HepG2 (cell line): Measurements from ENCODE around the gene HSD17B11. TPM values are rescaled to one million over a fixed set of nuclear protein-coding genes. Genes with fewer than 3 reads are reported as not detected.

ENCODE experiments used
- ARNT2 ChIP-seq: sonication (generic); formaldehyde crosslinking; IDR thresholded peaks from 2 replicates; pipeline ENCODE4 v1.8.0; 2022; ENCODE audit warnings: mild to moderate bottlenecking, low read depth, missing genetic modification reagents, moderate library complexity
- ATF7-NPFF ChIP-seq: sonication (generic); formaldehyde crosslinking; IDR thresholded peaks from 2 replicates; pipeline ENCODE4 v1.8.1; 2023; ENCODE audit warnings: mild to moderate bottlenecking, low read depth, missing genetic modification reagents, moderate library complexity
- CREB1 ChIP-seq, 2 experiments: fragments of 450-650 bp in 1 of 2; IDR thresholded peaks; 2 replicates each; pipeline ENCODE4 v1.6.1; 2016 to 2017; ENCODE audit warnings: control low read depth in 1 of 2, mild to moderate bottlenecking in 1 of 2, missing compliant biosample characterization in 1 of 2, missing genetic modification characterization in 1 of 2
- E2F2 ChIP-seq: sonication (generic); formaldehyde crosslinking; IDR thresholded peaks from 2 replicates; pipeline ENCODE4 v1.4.0; 2020; ENCODE audit warnings: missing genetic modification reagents, borderline replicate concordance
- HIC2 ChIP-seq: sonication (generic); formaldehyde crosslinking; IDR thresholded peaks from 2 replicates; pipeline ENCODE4 v1.9.0; 2022; ENCODE audit warnings: low read depth, missing genetic modification reagents
- HOXA3 ChIP-seq: sonication (generic); formaldehyde crosslinking; IDR thresholded peaks from 2 replicates; pipeline ENCODE4 v1.5.0; 2020; ENCODE audit warnings: missing genetic modification reagents
- KAT7 ChIP-seq: IDR thresholded peaks from 2 replicates; pipeline ENCODE4 v1.6.1; 2018; ENCODE audit warnings: borderline replicate concordance, missing compliant biosample characterization
- NR2C2 ChIP-seq: sonication (generic); formaldehyde crosslinking; IDR thresholded peaks from 2 replicates; pipeline ENCODE4 v1.4.0; 2020; ENCODE audit warnings: missing genetic modification reagents, mild to moderate bottlenecking, moderate library complexity, borderline replicate concordance
- NR2F6 ChIP-seq, 2 experiments: IDR thresholded peaks; 2 replicates each; pipeline ENCODE4 v1.6.1; 2016; ENCODE audit warnings: antibody characterized with exemption in 1 of 2, mild to moderate bottlenecking in 1 of 2
- SMYD3 ChIP-seq: sonication (generic); formaldehyde crosslinking; IDR thresholded peaks from 2 replicates; pipeline ENCODE4 v1.8.1; 2023; ENCODE audit warnings: mild to moderate bottlenecking, missing genetic modification reagents
- SRY ChIP-seq: sonication (generic); formaldehyde crosslinking; IDR thresholded peaks from 2 replicates; pipeline ENCODE4 v1.8.0; 2022; ENCODE audit warnings: mild to moderate bottlenecking, missing genetic modification reagents
- ZBTB38 ChIP-seq: sonication (generic); formaldehyde crosslinking; IDR thresholded peaks from 2 replicates; pipeline ENCODE4 v1.5.1; 2020; ENCODE audit warnings: mild to moderate bottlenecking, missing genetic modification reagents
- ZFP36 ChIP-seq: fragments of 150-350 bp; IDR thresholded peaks from 2 replicates; pipeline ENCODE4 v1.6.1; 2018; ENCODE audit warnings: borderline replicate concordance, low read length, low read depth; ENCODE audit not compliant: partially characterized antibody
- ZNF317 ChIP-seq: sonication (generic); formaldehyde crosslinking; IDR thresholded peaks from 2 replicates; pipeline ENCODE4 v1.5.0; 2020; ENCODE audit warnings: mild to moderate bottlenecking, missing genetic modification reagents
- ZNF577 ChIP-seq: sonication (generic); formaldehyde crosslinking; IDR thresholded peaks from 2 replicates; pipeline ENCODE4 v1.4.0; 2020; ENCODE audit warnings: mild to moderate bottlenecking, low read depth, missing genetic modification reagents, borderline replicate concordance
- ZNF710 ChIP-seq: sonication (generic); formaldehyde crosslinking; IDR thresholded peaks from 2 replicates; pipeline ENCODE4 v1.5.0; 2020; ENCODE audit warnings: mild to moderate bottlenecking, missing genetic modification reagents, borderline replicate concordance
- polyA plus RNA-seq, 8 experiments: library from polyadenylated mRNA; depleted of rRNA in 3 of 8; stranded (reverse) in 7 of 8; unstranded in 1 of 8; fragments of >200 nt; fragmentation: Illumina TruSeq in 4 of 8; extraction: Trizol in 4 of 8; gene quantifications; 2 replicates each; pipeline versions ENCODE4 v1.2.1 to v1.2.3, GENCODE V29; 2011 to 2016; ENCODE audit warnings: low read depth in 4 of 8, missing spikeins in 1 of 8, mixed read lengths in 1 of 8; ENCODE audit not compliant: insufficient read depth in 1 of 8
- total RNA-seq, 5 experiments: library from RNA; depleted of rRNA; stranded (reverse); fragments of >200 nt; fragmentation: Illumina TruSeq; extraction: Trizol; gene quantifications; 2 replicates each; pipeline ENCODE4 v1.2.3, GENCODE V29; 2016; ENCODE audit warnings: low read depth in 1 of 5
- TF ChIP-seq, protein P1 (sequence below): fragments of 450-650 bp; IDR thresholded peaks from 2 replicates; pipeline ENCODE4 v1.6.1; 2016
- TF ChIP-seq, protein P2 (sequence below): IDR thresholded peaks from 2 replicates; pipeline ENCODE4 v1.6.1; 2016

The HSD17B11 gene
- total and polyA plus RNA-seq, 2 of the 13 experiments (the other 11 are each of a cell fraction or from before 2014, with no cell fraction given): 121 to 158 TPM

GRCh38 chr4:87422104-87423052 lies 31.4 kb upstream of the HSD17B11 start, which contains the start of gene NUDT9 (continued):
- TF ChIP-seq, protein P1, sequence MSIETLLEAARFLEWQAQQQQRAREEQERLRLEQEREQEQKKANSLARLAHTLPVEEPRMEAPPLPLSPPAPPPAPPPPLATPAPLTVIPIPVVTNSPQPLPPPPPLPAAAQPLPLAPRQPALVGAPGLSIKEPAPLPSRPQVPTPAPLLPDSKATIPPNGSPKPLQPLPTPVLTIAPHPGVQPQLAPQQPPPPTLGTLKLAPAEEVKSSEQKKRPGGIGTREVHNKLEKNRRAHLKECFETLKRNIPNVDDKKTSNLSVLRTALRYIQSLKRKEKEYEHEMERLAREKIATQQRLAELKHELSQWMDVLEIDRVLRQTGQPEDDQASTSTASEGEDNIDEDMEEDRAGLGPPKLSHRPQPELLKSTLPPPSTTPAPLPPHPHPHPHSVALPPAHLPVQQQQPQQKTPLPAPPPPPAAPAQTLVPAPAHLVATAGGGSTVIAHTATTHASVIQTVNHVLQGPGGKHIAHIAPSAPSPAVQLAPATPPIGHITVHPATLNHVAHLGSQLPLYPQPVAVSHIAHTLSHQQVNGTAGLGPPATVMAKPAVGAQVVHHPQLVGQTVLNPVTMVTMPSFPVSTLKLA: no peak
- TF ChIP-seq ZNF710 (CRISPR knock-in tag) (peak; percentile 71; the same call in 1 of the 2 replicates), CREB1 (IDR thresholded peaks at IDR 0.05) (no peak; the same call in 1 of the 2 replicates), CREB1 (CRISPR knock-in tag; IDR thresholded peaks at IDR 0.05) (peak; percentile 77), ZNF577 (no peak), ARNT2 (no peak), NR2C2 (CRISPR knock-in tag) (peak; percentile 68; the same call in 1 of the 2 replicates), HOXA3 (CRISPR knock-in tag) (peak; percentile 89), HIC2 (CRISPR knock-in tag) (0 out of 2 replicates have a peak, but pooled peaks have one; percentile 54), E2F2 (CRISPR knock-in tag) (0 out of 2 replicates have a peak, but pooled peaks have one; percentile 75), ZFP36 (no peak), SRY (CRISPR knock-in tag) (no peak), SMYD3 (no peak), NR2F6 (IDR thresholded peaks at IDR 0.05) (peak; percentile 33; the same call in 1 of the 2 replicates), NR2F6 (CRISPR knock-in tag; IDR thresholded peaks at IDR 0.05) (peak; percentile 38; the same call in 1 of the 2 replicates), KAT7 (CRISPR knock-in tag) (peak; percentile 81; the same call in 1 of the 2 replicates), ZNF317 (peak; percentile 59; the same call in 1 of the 2 replicates), ATF7-NPFF (CRISPR knock-in tag) (peak; percentile 78), ZBTB38 (CRISPR knock-in tag) (no peak; the same call in 1 of the 2 replicates)
- TF ChIP-seq, protein P2, sequence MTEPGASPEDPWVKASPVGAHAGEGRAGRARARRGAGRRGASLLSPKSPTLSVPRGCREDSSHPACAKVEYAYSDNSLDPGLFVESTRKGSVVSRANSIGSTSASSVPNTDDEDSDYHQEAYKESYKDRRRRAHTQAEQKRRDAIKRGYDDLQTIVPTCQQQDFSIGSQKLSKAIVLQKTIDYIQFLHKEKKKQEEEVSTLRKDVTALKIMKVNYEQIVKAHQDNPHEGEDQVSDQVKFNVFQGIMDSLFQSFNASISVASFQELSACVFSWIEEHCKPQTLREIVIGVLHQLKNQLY (CRISPR knock-in tag): 0 out of 2 replicates have a peak, but pooled peaks have one; percentile 17
